Liver (tissue), 3 donors: Measurements from ENCODE around the gene ROBO2.

ENCODE experiments used
- EGR1 ChIP-seq, 2 donors: IDR thresholded peaks; 2 replicates each; pipeline ENCODE4 v1.6.1; 2016 to 2018; ENCODE audit warnings: antibody characterized with exemption in 2 of 2, low read depth in 2 of 2
- GABPA ChIP-seq, 2 donors: IDR thresholded peaks in 1 of 2; conservative IDR thresholded peaks in 1 of 2; 2 replicates each; pipeline ENCODE4 v1.6.1; 2016; ENCODE audit warnings: antibody characterized with exemption in 2 of 2, mild to moderate bottlenecking in 1 of 2, moderate library complexity in 1 of 2
- JUND ChIP-seq, 2 donors: IDR thresholded peaks; 2 replicates each; pipeline ENCODE4 v1.6.1; 2016; ENCODE audit warnings: antibody characterized with exemption in 2 of 2
- SP1 ChIP-seq: IDR thresholded peaks from 2 replicates; pipeline ENCODE4 v1.6.1; 2018; ENCODE audit warnings: antibody characterized with exemption, mild to moderate bottlenecking
- TAF1 ChIP-seq: conservative IDR thresholded peaks from 2 replicates; pipeline ENCODE4 v1.6.1; 2016; ENCODE audit warnings: antibody characterized with exemption, mild to moderate bottlenecking
- YY1 ChIP-seq: IDR thresholded peaks from 2 replicates; pipeline ENCODE4 v1.6.1; 2016; ENCODE audit warnings: antibody characterized with exemption, mild to moderate bottlenecking
- ZBTB33 ChIP-seq: IDR thresholded peaks from 2 replicates; pipeline ENCODE4 v1.6.1; 2016; ENCODE audit warnings: antibody characterized with exemption
- TF ChIP-seq, protein P1 (sequence below): fragments of 150-350 bp; IDR thresholded peaks from 2 replicates; pipeline ENCODE4 v1.5.1; 2017; ENCODE audit warnings: improper control_type of control experiment, low read depth, low read length; ENCODE audit not compliant: missing input control
- TF ChIP-seq, protein P2 (sequence below): IDR thresholded peaks from 2 replicates; pipeline ENCODE4 v1.6.1; 2016; ENCODE audit warnings: antibody characterized with exemption, mild to moderate bottlenecking
- TF ChIP-seq, protein P3 (sequence below): IDR thresholded peaks from 2 replicates; pipeline ENCODE4 v1.6.1; 2016; ENCODE audit warnings: antibody characterized with exemption
- donor health status: healthy.
- donor health status: healthy.

GRCh38 chr3:77566055-77566454 is 526.2 kb downstream of the ROBO2 start:
- TF ChIP-seq TAF1 = no peak
- TF ChIP-seq, protein P1, sequence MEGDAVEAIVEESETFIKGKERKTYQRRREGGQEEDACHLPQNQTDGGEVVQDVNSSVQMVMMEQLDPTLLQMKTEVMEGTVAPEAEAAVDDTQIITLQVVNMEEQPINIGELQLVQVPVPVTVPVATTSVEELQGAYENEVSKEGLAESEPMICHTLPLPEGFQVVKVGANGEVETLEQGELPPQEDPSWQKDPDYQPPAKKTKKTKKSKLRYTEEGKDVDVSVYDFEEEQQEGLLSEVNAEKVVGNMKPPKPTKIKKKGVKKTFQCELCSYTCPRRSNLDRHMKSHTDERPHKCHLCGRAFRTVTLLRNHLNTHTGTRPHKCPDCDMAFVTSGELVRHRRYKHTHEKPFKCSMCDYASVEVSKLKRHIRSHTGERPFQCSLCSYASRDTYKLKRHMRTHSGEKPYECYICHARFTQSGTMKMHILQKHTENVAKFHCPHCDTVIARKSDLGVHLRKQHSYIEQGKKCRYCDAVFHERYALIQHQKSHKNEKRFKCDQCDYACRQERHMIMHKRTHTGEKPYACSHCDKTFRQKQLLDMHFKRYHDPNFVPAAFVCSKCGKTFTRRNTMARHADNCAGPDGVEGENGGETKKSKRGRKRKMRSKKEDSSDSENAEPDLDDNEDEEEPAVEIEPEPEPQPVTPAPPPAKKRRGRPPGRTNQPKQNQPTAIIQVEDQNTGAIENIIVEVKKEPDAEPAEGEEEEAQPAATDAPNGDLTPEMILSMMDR = no peak
- TF ChIP-seq YY1 = no peak
- no peak for TF ChIP-seq ZBTB33
- no peak for TF ChIP-seq JUND (IDR thresholded peaks at IDR 0.05)
- no peak for TF ChIP-seq SP1
- no peak for TF ChIP-seq GABPA (IDR thresholded peaks at IDR 0.05 in 1 of 2, conservative IDR thresholded peaks at IDR 0.05 in 1 of 2)
- TF ChIP-seq, protein P2, sequence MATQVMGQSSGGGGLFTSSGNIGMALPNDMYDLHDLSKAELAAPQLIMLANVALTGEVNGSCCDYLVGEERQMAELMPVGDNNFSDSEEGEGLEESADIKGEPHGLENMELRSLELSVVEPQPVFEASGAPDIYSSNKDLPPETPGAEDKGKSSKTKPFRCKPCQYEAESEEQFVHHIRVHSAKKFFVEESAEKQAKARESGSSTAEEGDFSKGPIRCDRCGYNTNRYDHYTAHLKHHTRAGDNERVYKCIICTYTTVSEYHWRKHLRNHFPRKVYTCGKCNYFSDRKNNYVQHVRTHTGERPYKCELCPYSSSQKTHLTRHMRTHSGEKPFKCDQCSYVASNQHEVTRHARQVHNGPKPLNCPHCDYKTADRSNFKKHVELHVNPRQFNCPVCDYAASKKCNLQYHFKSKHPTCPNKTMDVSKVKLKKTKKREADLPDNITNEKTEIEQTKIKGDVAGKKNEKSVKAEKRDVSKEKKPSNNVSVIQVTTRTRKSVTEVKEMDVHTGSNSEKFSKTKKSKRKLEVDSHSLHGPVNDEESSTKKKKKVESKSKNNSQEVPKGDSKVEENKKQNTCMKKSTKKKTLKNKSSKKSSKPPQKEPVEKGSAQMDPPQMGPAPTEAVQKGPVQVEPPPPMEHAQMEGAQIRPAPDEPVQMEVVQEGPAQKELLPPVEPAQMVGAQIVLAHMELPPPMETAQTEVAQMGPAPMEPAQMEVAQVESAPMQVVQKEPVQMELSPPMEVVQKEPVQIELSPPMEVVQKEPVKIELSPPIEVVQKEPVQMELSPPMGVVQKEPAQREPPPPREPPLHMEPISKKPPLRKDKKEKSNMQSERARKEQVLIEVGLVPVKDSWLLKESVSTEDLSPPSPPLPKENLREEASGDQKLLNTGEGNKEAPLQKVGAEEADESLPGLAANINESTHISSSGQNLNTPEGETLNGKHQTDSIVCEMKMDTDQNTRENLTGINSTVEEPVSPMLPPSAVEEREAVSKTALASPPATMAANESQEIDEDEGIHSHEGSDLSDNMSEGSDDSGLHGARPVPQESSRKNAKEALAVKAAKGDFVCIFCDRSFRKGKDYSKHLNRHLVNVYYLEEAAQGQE = no peak
- no peak for TF ChIP-seq EGR1 (IDR thresholded peaks at IDR 0.05; ENCODE audit: low read depth in 2 of 2)
- TF ChIP-seq, protein P3, sequence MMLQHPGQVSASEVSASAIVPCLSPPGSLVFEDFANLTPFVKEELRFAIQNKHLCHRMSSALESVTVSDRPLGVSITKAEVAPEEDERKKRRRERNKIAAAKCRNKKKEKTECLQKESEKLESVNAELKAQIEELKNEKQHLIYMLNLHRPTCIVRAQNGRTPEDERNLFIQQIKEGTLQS = no peak
